HG03558 (cell line): ENCODE results near the gene BLOC1S5.
"Not testable (repeated sequence)": the region's sequence is repeated elsewhere in the genome, so short reads cannot be mapped to it uniquely, and the experiment has no call there.

Experiments used
- ATAC-seq: cut with Tn5 transposase; IDR thresholded peaks from one replicate; pipeline ENCODE4 v1.9.1; 2021; ENCODE audit warnings: moderate number of reproducible peaks; ENCODE audit not compliant: unreplicated experiment; ENCODE audit errors: extremely low read depth

Gene BLOC1S5

DNA sequence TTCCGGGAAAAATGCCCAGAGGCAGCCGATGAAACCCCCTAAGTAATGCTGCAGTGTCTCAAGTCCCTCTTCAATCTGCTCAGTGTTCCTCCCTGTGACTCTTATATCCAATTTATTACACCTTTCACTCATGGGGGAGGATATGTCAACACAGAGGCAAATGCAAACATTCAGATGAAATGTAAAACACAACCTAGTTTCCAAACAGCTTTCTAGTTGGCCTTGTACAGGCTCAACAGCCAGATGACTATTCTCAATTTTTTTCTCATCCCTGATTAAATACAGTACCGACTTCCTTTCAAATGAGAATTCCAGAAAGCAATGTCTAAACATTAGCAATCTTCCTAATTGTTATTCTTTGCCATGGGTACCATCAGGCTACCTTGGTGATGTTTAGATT is 65.0 kb downstream of the BLOC1S5 start:
- ATAC-seq: no peak

DNA sequence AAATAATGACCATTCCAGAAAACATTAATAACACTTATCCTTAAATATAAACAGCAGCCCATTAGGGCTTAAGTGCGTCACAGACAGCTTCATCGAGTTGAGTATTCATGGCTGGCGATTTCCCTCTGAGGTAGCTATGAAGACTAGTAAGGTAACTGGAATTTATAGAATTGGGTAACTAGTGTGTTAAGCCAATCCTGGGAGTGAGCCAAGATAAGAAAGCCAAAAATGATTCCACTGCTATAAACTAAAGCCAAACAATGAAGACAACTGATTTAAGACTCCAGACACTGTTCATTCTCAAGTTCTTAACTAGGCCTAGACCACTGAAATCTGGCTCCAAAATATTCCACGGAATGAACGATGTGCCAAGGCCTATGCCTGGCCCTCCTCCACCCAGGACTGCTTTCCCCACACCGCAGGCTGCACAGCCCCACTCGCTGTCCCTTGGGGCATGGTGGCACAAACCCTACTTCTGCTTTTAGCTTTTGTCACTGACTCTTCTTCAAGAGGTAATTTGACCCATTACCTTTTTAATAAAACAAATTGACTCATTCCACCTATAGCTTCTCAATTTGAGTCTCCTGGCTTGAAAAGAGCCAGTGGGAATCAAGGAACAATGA is 66.0 kb downstream of the BLOC1S5 start:
- no peak for ATAC-seq

DNA sequence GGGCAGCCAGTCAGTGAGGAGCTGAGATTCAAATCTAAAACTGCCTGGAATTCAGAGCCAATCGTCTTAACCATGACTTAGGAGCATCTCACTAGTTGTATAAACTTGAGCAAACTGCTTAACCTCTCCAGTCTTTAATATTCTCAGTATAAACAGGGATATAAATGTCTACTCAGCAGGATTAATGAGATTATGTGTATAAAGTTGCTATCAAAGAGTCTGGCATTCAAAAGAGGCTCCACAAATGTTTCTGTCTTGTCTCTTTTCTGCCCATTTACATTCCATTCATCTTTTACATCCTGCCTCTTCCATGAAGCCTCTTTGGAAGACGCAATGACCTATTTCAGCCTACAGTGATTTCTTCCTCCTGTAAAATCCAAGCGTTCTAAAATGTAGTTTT is 66.9 kb downstream of the BLOC1S5 start:
- ATAC-seq: no peak

DNA sequence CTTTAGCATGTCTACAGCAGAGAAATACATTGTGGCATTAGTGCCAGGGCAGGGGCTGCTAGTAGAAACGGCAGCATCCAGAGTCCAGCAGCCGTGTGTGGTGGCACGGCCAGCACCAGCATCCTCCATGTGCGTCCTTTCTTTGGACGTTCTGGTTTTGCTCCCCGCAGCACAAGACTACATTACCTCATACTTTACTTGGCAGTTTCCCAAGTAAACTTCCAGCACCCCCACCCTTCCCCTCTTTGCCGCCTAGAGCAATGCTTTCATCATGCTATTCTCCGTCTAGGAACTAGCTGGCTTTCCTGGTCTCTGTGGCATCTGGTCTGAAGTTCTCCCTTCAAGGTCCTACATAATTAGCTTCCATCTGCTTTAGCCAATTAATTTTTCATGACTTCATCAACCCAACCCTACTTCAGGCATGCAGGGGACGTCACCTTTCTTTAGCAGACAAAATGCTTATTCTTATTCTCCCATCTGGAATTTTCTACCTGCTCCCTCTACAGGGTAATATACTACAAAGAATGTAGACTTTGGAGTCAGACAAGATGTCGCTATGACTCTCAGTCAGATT is 67.6 kb downstream of the BLOC1S5 start:
- no peak for ATAC-seq

DNA sequence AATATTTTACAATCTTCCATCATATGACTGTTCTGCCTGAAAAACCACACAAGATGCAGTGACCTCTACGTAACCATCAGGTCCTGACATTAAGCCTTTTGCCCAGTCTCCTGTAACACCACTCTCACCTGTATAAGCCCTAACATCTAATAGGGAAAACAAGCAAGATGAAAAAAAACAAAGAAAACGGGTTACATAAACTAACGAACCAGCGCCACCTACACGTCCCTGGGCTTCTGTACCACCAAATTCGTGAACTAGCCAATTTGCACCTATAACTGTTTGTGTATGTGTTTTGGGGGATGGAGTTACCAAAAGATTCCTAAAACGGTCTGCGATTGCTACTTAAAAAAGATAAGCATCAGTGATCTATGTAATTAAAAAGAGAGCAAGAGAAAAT is 70.2 kb downstream of the BLOC1S5 start:
- no peak for ATAC-seq

DNA sequence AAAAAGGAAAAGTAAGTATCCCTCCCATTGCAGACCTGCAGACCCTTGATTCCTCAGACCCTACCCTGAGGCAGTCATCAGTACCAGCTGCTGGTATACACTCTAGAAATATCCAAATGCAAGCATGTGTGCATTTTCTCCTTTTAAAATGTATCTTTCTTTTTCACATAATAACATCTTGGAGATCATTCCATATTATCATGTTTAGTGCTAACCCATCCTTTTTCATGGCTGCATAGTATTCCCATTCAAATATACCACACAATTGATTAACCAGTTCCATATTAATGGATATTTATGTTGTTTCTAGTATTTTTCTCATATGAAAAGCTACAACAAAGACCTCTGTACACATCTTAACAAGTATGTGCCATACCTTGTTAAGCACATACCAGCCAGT is 70.8 kb downstream of the BLOC1S5 start:
- no peak for ATAC-seq

DNA sequence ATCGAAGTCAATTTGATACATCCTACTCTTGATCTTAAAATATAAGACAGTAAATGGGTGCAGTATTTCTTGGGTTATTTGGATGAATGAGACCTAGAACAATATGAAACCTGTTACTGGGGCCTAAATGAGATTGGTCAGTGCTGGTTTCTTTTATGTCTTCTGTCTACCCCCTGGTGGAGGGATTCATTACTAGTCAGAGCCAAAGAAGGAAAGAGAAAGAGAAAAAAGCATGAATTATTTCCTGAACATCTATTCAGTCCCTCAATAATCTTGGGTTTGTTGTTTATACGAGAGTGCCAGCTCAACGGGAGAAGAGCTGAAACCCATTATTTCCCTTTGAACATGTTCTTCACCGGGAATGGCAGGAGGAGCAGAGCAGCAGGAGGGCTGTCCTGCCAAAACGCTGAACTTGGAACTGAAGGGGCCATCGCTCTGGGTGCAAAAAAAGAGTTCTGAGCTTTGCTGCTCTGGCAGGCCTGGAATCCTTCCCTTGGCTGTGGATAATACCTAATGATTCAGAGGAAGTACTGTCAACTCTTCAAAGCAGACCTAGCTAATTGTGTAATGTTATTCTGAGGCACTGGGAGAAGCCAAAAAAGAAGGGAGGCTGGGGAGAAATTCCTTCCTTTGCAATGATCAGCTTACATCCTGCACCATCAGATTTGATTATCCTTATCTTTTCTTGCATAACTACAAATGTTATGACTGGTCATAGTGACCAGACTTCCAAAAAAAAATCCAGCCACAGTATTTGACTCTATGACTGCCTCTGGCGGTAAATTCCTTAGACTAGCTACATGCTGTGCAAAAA is 72.0 kb downstream of the BLOC1S5 start:
- ATAC-seq: peak; percentile 82

DNA sequence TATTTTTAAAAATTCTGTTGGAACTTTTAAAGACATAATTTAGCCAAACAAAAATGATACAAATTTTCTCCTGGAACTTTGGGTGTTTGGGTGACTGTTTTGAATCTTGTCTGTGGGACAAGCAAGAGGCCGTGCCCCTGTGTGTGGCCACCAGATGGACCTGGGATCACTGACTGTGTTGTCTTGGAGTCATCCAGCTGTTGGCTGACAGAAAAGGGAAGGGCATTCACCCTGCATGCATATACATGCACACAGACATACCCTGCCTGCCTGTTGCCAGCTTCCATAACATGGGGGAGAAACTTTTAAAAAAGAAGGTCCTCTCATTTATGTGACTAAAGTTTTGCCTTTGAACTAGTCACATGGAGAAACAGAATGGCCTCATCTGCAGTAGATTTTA is 72.7 kb downstream of the BLOC1S5 start:
- ATAC-seq: no peak

DNA sequence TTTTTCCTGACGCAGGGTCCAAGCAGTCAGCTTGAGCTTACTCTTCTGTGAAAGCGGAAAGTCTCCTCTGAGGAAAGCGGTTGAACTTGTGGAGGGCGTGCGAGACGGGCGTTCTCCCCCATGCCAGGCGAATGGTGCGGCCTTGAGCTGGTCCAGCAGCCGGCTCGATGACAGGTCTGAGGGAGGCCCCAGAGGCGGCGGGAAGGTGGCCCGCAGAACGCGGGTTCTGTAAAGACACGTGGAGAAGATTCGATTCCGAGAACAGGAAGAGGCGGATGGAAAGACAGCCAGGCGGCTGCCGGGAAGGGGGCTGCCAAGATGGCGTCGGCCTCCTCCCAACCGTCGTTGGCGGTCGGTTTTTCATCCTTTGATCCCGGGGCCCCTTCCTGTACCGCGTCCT is 78.0 kb downstream of the BLOC1S5 start:
- no peak for ATAC-seq

DNA sequence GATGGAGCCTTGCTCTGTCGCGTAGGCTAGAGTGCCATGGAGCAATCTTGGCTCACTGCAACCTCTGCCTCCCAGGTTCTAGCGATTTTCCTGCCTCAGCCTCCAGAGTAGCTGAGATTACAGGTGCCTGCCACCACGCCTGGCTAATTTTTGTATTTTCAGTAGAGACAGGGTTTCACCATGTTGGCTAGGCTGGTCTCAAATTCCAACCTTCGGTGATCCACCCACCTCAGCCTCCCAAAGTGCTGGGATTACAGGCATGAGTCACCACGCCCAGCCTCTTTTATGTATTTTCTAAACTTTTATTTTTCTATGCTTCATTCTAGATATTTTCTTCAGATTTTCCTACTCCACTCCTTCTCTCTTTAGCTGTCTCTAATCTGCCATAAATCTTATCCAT is 80.2 kb downstream of the BLOC1S5 start:
- not testable (repeated sequence) for ATAC-seq

DNA sequence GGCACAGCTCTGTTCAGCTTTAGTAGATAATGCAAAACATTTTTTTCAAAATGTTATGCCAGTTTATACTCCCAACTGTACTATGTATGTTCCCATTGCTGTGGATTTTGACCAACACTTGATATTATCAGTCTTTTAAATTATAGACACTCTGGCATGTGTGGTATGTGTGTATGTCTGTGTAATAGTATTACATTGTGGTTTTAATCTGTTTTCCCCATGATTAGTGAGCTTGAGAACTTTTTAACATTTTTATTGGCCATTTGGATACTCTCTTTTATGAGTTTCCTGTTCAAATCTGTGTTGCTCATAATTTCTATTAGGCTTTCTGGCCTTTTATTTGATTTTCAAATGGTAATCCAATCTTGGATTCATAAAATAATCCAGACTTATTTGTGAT is 84.4 kb downstream of the BLOC1S5 start:
- no peak for ATAC-seq

DNA sequence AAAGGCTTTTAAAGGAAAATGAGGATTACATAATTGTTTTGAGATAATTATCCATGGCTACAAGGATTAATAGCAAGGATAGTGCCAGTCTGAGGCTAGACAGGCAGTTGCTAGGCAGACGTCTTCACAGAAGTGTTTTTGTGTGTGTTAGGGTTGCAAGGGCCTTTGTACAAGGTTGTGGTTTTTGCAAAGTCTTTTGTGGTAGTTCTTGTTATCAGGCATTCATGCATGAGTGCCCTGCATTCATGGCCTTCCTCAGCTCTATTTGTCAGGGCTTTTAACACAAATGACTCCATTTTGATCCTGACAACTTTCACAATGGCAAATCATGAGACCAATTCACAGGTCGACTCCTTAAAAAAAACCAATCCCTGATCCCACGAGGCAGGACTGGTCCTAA is 85.5 kb downstream of the BLOC1S5 start:
- ATAC-seq: peak; percentile 47

DNA sequence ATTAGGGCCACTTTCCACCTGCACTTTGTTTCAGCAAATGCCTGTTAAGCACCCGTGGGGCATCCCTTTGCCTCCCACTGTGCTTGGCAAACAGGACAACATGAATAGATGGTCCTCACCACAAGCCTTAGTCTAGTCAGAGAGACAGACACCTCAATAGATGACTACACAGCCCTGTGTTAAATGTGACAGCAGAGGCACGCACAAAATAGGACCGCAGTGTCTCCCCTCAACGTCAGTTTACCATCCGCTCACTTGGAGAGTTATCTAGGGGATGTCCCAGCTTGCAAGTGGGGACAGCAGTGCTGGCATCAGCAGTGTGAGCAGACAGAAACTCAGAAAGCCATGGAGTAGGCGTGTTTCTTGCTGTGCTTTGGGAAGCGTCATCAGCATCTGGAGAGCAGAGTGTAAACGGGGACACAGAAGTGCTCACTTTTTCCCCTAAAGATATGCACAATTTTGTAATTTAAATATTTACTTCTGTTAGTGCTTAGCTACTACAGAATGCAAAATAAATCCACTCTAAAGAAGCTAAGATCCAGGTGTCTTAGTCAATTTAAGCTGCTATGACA is 87.6 kb downstream of the BLOC1S5 start:
- no peak for ATAC-seq

DNA sequence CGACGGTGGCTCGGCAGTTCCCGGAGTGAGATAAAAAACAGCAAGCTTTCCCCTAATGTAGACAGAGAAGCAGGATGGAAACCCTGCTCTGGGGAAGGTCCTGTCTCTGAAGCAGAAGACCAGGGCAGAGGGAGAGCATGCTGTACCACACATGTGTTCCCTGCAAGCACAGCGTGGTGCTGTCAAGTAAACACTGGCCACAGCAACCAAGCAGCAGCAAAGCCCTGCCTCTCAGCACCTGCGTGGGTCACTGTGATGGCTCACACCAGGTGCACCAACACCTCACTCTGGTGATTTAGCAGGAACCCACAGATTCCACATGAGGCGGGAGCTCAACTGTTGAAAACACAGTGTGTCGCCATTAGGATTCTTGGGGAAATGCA is 88.4 kb downstream of the BLOC1S5 start:
- ATAC-seq: no peak

DNA sequence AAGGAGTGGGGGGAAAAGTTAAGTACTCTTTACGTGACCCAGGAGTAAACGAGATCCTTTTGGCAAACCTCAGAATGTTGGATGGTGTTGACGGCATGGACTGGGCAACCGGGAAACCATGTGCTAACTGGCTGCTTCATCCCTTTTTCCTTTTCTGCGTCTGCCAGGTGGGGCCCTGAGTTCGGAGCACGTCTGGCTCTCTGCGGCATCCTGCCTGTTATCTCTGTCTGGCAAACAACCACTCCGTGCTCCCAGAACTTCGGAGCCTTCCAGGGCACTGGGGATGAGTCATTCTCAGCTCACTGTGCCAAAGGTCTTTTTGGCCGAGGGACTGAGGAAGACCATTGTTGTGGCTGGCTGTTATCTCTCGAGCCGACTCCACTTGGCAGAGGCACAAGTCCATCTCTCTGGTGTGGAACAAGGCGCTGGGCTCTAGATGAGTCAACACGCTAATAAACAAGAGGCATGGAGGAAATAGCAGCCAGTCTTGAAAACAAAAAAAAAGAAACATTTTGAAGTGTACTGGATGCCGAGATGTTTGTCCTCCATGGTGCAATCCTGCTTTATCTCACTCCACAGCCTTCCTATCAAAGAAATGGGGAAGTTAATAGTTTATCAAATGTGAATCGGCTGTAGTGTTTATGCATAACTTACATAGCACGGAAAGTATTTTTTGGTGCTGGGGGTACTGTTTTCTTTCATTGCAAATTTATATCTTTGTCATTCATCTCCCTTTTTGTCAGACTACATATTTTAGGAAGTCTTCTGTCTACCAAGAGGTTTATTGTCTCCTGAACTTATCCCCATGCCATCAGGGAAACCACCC is 89.0 kb downstream of the BLOC1S5 start:
- ATAC-seq: no peak

DNA sequence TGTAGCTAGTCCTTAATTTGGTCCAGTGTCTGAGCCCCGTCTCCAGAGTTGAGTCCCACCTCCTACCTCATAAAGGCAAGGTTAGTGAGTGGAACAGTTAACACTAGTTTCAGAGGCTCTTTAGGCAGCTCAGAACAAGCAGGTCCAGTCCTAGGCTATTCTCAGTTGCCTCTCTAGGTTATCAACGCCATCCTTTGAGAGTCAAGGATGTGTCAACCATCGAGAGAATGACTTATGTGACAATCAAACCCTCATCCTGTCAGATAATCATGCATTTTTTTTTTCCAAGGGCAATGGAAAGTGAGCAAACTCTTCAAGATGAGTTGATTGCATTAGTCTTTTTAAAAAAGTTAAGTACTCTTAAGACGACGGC is 89.6 kb downstream of the BLOC1S5 start:
- ATAC-seq: no peak

DNA sequence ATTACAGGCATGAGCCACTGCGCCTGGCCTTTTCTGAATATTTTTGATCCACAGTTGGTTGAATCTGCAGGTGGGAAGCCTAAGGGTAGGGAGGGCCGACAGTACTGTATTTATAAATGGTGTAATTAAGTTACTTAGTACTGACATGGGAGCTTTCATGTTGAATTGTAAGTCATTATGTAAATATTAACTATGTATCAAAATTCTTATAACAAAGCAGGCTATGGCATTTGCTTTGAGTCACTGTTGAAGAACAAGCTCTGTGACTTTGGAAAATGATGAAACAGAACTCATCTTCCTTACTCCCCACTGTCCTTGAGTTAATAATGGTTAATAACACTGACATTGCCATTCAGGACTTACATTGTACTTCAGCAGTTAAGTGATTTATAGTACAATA is 90.6 kb downstream of the BLOC1S5 start:
- no peak for ATAC-seq

DNA sequence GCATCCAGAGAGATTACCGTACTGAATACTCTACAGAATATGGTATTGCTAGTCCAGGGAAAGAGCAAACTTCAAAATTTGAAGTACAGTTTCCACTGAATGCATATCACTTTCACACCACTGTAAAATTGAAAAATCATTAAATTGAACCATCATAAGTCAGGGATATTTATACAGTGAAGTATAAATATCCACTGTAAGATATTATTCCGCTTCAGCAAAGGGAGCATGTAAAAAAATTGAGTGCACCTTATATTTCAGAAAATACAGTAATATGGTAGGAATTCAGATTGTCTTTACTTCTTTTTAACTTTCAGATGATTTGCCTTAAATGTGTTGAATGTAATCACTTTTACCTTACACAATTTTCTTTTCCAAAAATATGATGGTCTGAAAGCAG is 92.7 kb downstream of the BLOC1S5 start:
- no peak for ATAC-seq

DNA sequence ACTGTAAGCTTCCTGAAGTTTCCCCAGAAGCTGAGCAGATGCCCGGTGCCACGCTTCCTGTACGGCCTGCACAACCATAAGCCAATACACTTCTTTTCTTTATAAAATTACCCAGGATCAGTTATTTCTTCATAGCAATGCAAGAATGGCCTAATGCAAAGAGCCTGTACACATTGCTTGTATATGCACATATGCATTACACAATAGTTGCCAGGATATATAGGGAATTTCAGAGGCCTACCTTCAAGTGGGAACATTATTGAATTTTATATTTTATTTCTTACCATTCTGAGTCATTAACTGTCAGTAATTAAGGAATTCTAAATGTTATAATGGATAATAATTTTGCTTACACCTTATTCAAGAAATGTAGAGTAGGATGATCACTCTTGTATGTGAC is 93.6 kb downstream of the BLOC1S5 start:
- no peak for ATAC-seq
